GM19035 (cell line): ENCODE data around the gene CHAF1B.
"Not testable (repeated sequence)": the region's sequence is repeated elsewhere in the genome, so short reads cannot be mapped to it uniquely, and the experiment has no call there.

ENCODE experiments used
- ATAC-seq: cut with Tn5 transposase; IDR thresholded peaks from one replicate; pipeline ENCODE4 v1.9.1; 2021; ENCODE audit not compliant: unreplicated experiment

The CHAF1B gene

DNA sequence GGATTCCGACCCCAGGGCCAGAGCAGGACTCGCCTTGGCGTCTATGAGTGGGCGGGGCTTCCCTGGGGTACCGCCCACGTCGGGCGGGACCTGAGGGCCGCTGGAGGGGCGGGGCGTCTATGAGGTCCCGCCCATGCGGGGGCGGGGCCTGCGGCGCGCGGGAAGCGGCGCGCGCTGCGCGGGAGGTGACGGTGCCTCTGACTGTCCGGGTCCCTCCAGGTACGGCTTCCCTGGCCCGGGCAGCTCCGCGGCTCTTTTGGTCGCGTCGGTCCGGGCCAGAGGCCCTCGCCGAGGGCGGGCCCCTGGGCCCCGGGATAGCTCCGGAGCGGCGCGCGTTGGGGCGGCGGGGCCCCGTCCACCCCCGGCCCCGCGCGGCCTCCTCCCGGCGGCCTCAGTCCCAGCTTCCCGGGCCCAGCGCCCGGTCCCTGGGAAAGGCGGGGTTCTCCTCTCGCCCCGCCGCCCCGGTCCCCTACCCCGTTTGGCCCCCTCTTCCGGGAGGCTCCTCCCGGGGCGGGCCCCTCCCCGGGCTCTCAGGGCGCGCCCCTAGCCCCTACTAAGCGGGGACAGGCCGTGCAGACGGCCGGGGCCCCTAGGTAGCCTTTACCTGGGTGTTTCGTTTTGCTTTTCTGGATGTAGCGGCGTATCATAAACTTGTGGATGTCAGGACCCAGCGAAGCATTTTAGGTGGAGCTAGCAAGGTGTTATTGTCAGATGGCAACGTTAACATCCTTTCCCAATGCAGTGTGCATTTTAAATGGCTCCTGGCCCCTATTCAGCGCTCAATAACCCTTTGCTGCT lies at the start of gene CHAF1B:
Gene CHAF1B (plus strand): TSS at position 160 of the 798 bp plus-strand sequence. CDS start 745 bp downstream, outside the sequence.
- ATAC-seq = peak; percentile 83

DNA sequence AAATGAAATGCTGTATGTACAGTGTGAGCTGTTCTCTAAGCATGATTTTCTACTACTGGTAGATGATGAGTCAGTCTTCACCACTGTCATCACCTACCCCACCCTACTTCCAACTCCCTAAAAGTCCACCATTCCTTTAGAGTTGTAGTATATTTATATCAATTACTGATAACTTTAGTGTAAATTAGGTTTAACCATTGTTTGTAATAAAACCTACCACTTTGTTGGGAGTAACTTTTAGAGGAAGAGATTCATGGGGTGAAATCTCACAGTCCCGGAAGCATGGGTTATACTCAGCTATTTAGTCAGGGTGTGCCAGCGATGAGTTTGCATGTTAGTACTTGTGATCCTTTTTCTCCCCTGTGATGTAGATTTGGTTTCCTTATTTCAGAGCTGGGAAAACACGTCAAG lies 48.1 kb upstream of the CHAF1B start:
- ATAC-seq = no peak

- no peak for ATAC-seq
These were observed 46.2 kb upstream of the CHAF1B start for GRCh38 chr21:36338975-36339374.

GRCh38 chr21:36342581-36342980 lies 42.6 kb upstream of the CHAF1B start:
- ATAC-seq = not testable (repeated sequence)

DNA sequence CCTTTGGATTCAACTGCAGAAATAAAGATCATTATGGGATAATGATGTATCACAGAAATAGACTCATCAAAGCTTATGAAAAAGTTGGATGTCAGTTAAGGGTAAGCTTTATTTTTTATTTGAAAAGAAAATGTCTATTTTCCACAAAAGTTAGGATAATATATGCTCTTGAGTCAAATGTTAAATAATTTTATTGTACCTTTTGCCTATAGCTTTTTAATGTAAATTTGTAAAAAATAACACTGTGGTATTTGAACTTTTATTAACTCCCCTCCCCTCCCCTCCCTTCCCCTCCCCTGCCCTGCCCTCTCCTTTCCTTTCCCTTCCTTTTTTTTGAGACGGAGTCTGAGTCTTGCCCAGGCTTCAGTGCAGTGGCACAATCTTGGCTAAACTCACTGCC lies 40.3 kb upstream of the CHAF1B start:
- no peak for ATAC-seq

DNA sequence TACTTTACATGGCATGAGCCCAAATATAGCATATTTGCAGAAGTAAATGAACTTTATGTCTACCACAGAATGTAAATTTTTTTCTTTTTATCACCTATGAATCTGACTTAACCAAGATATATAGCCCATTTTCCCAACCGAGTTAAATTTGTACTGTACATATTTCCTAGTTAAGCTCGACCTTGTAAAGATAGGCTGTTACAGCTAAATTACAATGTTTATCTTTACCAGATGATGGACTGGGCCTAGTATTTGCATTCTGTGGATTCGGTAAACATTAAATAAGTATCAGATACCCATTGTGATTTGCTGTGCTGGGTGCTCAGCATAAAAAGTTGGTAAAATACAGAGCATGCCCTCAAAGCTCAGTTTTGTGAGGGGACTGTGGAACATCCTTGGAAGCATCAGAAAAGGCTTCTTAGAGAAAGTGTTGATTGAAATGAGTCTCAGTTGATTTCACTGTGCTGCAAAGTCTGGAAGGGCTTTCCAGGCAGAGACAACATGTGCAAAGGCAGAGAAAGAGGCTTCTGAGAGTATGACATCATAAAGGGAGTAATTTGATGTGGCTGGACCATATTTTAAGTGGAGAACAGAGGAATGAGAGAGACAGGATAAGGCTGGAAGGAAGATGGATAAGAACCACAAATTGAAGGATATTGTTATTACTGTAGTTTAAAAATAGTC lies 37.8 kb upstream of the CHAF1B start:
- no peak for ATAC-seq

DNA sequence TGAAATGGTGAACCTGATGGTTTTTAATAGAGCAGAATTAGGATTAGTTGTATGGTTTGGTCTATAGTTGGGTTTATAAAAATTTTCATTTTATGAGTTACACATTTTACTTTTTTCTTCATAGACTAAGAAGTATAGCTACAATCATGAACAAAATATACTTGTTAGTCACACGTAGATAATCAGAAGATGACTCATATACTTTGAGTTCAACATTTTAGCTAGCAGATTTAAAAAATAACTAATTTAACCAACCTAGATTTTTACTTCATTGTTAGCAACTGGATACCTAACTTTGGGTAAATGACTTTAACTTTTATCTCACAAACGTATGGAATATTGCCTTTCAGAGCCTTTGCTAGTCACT lies 37.2 kb upstream of the CHAF1B start:
- no peak for ATAC-seq

- ATAC-seq = no peak
These were observed 35.9 kb upstream of the CHAF1B start for GRCh38 chr21:36349315-36349714.

DNA sequence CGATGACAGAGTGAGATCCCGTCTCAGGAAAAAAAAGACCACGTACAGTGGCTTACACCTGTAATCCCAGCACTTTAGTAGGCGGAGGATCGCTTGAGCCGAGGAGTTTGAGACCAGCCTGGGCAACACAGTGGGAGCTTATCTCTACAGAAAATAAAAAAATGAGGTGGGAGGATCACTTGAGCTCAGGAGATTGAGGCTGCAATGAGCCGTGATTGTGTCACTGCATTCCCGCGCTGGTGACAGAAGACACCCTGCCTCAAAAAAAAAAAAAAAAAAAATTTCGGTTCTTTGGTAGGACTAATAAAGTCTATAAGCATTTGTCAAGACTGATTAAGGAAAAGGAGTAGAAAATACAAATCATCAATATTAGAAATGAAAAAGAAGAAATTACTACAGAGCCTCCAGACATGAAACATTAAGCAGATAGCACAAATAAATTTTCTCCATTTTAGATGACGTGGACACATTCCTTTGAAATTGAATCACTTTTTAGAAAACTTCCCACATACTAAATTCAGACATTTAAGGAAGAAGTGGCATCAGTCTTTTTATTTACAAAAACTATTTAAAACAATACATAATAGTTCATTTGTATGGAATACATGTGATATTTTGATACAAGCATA lies 34.8 kb upstream of the CHAF1B start:
- no peak for ATAC-seq

DNA sequence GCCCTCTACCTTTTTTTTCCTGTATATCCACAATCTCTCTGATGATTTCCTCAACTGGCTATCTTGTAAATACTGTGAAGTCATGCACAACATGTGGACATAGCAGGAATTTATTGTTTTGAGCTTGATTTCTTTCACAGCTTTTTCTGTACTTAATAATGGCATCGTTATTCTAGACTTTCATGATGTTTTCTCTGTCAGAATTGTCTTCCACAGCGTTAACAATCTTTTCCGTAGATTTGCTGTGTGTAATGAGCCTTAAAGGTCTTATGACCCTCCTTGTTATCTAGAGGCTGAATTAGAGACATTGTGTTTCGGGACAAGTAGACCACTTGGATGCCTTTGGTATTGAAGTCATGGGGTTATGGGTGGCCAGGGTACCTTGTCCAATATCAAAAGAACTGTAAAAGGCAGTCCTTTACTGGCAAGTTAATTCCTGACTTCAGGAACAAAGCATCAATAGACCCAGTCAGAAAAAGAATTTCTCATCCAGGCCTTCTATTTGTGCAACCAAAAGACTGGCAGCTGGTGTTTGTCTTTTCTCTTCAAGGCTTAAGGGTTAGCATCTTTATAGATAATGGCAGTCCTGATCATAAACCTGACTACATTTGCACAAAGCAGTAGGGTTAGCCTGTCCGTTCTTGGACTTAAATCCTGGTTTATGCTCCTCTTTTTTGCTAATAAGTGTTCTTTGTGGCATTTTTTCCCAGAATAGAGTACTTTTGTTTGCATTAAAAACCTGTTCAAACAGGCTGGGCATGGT lies 30.1 kb upstream of the CHAF1B start:
- ATAC-seq = no peak

DNA sequence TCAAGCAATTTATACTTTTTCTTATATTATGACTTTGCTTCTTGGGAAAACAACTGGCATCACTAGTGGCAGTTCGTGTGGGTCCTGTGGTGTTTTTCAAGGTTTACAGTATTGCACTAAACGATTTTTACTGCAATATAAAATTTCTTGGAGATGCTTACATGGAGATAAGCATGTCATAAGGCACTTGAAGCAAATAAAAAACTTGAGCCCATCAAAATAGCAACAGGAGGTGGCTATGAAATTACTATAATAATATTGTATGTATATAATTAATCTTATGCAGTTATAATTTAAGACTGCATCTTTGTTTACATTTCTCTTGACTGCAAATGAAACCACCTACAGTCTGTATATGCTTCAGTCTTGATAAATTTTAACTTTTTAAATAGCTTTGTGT lies 29.3 kb upstream of the CHAF1B start:
- no peak for ATAC-seq

- ATAC-seq = no peak
These were observed 26.0 kb upstream of the CHAF1B start for GRCh38 chr21:36359185-36359584.

DNA sequence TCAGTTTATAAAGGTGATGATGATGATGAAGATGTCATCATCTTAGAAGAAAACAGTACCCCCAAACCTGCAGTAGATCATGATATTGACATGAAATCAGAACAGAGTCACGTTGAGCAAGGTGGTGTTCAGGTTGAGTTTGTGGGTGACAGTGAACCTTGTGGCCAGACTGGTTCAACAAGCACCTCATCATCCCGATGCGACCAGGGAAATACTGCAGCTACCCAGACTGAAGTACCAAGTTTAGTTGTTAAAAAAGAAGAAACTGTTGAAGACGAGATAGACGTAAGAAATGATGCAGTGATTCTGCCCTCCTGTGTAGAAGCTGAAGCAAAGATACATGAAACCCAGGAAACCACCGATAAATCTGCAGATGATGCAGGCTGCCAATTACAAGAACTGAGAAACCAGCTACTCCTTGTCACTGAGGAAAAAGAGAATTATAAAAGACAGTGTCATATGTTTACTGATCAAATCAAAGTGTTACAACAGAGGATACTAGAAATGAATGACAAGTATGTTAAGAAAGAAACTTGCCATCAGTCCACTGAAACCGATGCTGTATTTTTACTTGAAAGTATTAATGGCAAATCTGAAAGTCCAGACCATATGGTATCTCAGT lies 16.0 kb upstream of the CHAF1B start:
- no peak for ATAC-seq

DNA sequence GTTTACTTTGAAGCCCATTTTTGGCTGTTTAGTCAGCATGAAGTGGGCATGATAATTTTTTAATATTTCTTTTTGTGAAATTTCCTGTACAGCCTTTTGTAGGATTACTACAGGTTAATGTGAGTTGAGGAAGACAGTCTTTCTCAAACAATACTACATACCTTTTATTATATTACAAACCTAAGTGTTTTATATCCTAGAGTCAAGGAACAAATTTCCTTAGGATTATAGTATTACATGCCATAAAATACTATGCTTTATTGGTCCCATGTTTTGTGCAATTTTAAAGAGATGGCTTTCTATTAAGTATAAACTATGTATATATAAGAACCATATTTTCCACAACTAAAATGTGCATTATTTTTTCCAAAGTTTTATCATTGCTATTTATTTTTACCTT lies 9.2 kb upstream of the CHAF1B start:
- no peak for ATAC-seq

DNA sequence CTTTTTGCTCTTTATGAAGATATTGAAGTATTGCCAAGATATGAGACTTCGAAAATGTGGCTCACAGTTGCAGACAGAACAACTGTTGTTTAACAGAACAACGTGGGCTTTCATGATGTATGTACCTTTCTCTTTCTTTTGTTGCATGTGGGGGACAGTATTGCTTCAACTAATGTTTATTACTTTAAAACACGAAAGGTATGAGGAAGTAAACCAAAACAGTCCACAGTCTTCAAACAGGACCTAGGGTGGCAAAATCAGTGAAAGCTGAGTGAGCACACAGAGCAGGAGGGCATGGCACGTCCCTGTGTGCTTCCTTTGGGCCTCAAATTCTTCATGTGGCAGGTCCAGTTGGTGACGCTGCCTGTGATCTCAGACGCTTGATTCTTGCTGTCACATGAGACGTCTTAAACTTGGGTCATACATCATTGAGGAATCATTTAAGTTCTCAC lies 7.8 kb upstream of the CHAF1B start:
- no peak for ATAC-seq

- no peak for ATAC-seq
These were observed 5.9 kb upstream of the CHAF1B start for GRCh38 chr21:36379251-36379650.

DNA sequence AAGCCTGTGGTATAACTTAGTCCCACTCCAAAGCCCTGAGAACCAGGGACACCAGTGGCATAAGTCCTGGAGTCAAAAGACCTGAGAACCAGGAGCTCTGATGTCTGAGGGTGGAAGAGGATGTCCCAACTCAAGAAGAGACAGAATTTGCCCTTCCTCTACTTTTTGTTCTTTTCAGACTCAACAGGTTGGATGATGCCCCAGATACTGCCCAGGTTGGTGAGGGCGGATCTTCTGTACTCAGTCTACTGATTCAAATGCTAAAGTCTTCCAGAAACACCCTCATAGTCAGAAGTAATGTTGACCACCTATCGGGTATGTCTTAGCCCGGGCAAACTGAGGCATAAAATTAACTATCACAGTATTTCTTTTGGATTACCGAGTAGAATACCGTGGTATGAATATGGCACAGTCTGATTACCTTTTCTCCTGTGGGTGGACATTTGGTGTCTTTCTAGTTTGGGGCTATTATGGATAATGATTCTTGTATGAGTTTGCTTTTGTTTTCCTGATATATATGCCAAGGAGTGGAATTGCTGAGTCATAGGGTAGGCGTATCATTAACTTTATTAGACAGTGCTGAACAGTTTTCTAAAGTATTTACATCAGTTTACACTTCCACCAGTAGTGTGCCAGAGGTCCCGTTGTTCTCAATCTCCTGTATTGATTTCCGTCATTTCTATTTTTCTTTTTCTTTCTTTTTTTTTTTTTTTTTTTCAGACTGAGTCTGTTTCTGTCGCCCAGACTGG lies 3.2 kb upstream of the CHAF1B start:
- ATAC-seq = no peak

DNA sequence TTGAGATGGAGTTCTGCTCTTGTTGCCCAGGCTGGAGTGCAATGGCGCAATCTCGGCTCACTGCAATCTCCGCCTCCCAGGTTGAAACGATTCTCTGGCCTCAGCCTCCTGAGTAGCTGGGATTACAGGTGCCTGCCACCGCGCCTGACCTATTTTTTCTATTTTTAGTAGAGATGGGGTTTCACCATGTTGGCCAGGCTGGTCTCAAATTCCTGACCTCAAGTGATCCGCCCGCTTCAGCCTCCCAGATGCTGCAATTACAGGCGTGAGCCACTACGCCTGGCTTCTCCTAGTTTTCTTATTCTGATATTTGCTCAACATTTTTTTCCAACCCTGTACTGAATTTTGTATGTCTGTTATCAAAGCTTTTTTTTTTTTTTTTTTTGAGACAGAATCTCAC lies 2.5 kb upstream of the CHAF1B start:
- ATAC-seq = not testable (repeated sequence)

GRCh38 chr21:36384885-36385232 lies 333 bp upstream of the CHAF1B start:
- ATAC-seq = peak; percentile 24

DNA sequence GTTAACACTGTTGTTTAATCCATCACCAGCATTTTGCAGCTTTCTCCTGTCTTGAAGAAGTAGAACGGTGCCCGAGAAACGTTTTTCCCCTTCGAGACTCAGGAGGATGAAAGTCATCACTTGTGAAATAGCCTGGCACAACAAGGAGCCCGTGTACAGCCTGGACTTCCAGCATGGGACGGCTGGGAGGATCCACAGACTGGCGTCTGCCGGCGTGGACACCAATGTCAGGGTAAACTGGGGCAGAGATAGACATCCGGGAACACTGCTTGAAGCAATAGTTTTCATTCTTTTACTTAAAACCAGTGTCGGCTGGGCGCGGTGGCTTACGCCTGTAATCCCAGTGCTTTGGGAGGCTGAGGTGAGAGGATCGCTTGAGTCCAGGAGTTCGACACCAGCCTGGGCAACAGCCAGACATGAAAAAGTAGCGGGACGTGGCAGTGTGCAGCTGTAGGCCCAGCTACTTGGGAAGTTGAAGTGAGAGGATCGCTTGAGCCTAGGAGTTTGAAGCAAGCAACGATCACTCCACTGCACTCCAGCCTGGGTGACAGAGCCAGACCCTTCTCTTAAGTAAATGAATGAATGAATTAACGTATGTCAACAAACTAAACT lies 945 bp downstream of the CHAF1B start:
- ATAC-seq = no peak
